ENCODE data around the gene DDX21. TPM values are rescaled to one million over a fixed set of nuclear protein-coding genes. Genes with fewer than 3 reads are reported as not detected.

DDX21 gene
- total and polyA plus RNA-seq, 9 of the 15 experiments (the other 6 are each of a cell fraction or from before 2014, with no cell fraction given): 143 to 365 (median 281) TPM

DNA sequence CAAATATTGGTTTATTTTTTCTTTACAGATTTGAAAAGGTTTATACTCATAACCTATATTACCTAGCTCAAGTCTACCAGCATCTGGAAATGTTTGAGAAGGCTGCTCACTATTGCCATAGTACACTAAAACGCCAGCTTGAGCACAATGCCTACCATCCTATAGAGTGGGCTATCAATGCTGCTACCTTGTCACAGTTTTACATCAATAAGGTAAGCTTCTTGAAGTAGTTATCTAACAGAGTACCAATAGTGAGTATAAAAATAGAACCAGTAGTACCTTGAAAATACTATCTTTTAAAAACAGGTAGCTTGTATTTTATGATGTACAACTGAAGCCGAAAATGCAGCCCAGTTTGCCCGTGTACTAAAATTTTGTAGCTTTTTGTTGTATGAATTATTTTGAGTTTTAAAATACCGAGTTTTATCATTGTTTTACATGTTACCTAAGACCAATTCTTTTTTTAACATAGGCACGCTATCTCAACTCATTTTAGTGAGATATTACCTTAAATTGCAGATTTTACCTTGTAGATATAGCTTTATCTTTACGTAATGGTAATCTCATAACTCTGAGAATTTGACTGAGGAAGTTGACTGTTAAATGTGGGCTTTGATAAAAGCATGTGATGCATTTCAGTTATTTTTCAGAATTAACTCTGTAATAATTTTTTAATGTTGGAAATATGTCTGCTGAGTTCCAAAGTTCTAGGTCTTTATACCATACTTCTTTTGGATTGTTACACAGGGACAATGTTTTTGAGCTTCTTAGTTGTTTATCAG lies 49.9 kb downstream of the DDX21 start:
- Histone ChIP-seq H3K4me3 (no peak overlapping the region), H2AFZ (ENCODE audit: low read depth, low read length) (no peak overlapping the region), H3K9me3 (replicated peaks; ENCODE audit: control insufficient read depth, insufficient read depth, low read depth, low read length) (no peaks in the 10 kb centered on the region), H3K27me3 (ENCODE audit: control insufficient read depth in 2 of 2, insufficient read depth in 2 of 2, low read length in 2 of 2) (no peaks in the 10 kb centered on the region), H3K27ac (ENCODE audit: extremely low read depth, low read depth, low read length) (no peak overlapping the region), H3K36me3 (ENCODE audit: control insufficient read depth, insufficient read depth, low read length) (peaks cover 40% of the 10 kb centered on the region), H3K9me1 (ENCODE audit: control insufficient read depth, insufficient read depth, low read length) (no peaks in the 10 kb centered on the region), H3K4me1 (replicated peaks in 1 of 2; ENCODE audit: control insufficient read depth in 2 of 2, insufficient read depth in 2 of 2, low read length in 2 of 2) (no peaks in the 10 kb centered on the region), H4K20me1 (replicated peaks; ENCODE audit: control insufficient read depth, insufficient read depth, low read length) (no peaks in the 10 kb centered on the region), H3K79me2 (ENCODE audit: control insufficient read depth, insufficient read depth, low read length) (no peaks in the 10 kb centered on the region), H3K9ac (ENCODE audit: insufficient read depth in 1 of 2, low read depth in 2 of 2, low read length in 2 of 2) (no peak overlapping the region), H3K4me2 (ENCODE audit: insufficient read depth, low read length) (no peak overlapping the region)
- ATAC-seq (no peak), FAIRE-seq (no peak), DNase-seq (ENCODE audit: extremely low read depth in 1 of 4, low spot score in 3 of 4) (no peak)
- ChIA-PET CTCF (ENCODE audit: low intra/inter-chr PET ratio) (interaction anchor here (0.7 to 6.2 kb wide), 4 partner anchors 87 to 407 kb away, joined by 3 to 84 read pairs (median 14); partner anchors contain the start of gene VPS26A), POLR2A (interaction anchor here (0.6 to 1.9 kb wide), 4 partner anchors 9 to 171 kb away, joined by 3 to 15 read pairs (median 5); no protein-coding TSS in a partner anchor)
- BruUV-seq (replicated peaks): no TSS peak
- in situ Hi-C loops (cut with MboI) (no loop called here), intact Hi-C loops (cut with micrococcal nuclease) (loop anchor here (1.0 to 5.0 kb wide), 4 partner anchors 87 to 406 kb away; no protein-coding TSS in a partner anchor)
- WGBS (ENCODE audit: insufficient coverage, low coverage, missing lambda C conversion rate): 74% methylated on average over 6 of the region's 6 CpGs
- no peak for TF ChIP-seq ELF1 (tag; IDR thresholded peaks at IDR 0.05)
- TF ChIP-seq RBM22 (IDR thresholded peaks at IDR 0.05; ENCODE audit: low read depth, low read length, poor library complexity, severe bottlenecking): no peak
- TF ChIP-seq GABPB1 (CRISPR knock-in tag; IDR thresholded peaks at IDR 0.05): no peak

GRCh38 chr10:69007260-69007659 lies 51.3 kb downstream of the DDX21 start:
- H3K4me3 ChIP-seq: no peak overlapping the region
- no peak overlapping the region for H2AFZ ChIP-seq (ENCODE audit: low read depth, low read length)
- no peaks in the 10 kb centered on the region for H3K4me1 ChIP-seq (replicated peaks in 1 of 2; ENCODE audit: control insufficient read depth in 2 of 2, insufficient read depth in 2 of 2, low read length in 2 of 2)
- 77% methylated on average over 3 of the region's 3 CpGs for WGBS (ENCODE audit: insufficient coverage, low coverage, missing lambda C conversion rate)
- CTCF ChIA-PET (ENCODE audit: low intra/inter-chr PET ratio): interaction anchor here (6.2 kb wide), 1 partner anchor 86 kb away, joined by 84 read pairs; no protein-coding TSS in a partner anchor
- H3K9me1 ChIP-seq (ENCODE audit: control insufficient read depth, insufficient read depth, low read length): no peaks in the 10 kb centered on the region
- intact Hi-C loops (cut with micrococcal nuclease): loop anchor here (5.0 kb wide), 2 partner anchors 385 to 405 kb away; no protein-coding TSS in a partner anchor
- POLR2A ChIA-PET: interaction anchor here (1.2 kb wide), 1 partner anchor 13 kb away, joined by 4 read pairs; no protein-coding TSS in a partner anchor
- no peaks in the 10 kb centered on the region for H3K79me2 ChIP-seq (ENCODE audit: control insufficient read depth, insufficient read depth, low read length)
- no peak for ATAC-seq
- in situ Hi-C loops (cut with MboI): no loop called here
- no peaks in the 10 kb centered on the region for H4K20me1 ChIP-seq (replicated peaks; ENCODE audit: control insufficient read depth, insufficient read depth, low read length)
- no peak overlapping the region for H3K27ac ChIP-seq (ENCODE audit: extremely low read depth, low read depth, low read length)
- no peak overlapping the region for H3K4me2 ChIP-seq (ENCODE audit: insufficient read depth, low read length)
- no peaks in the 10 kb centered on the region for H3K9me3 ChIP-seq (replicated peaks; ENCODE audit: control insufficient read depth, insufficient read depth, low read depth, low read length)
- no peak for DNase-seq (ENCODE audit: extremely low read depth in 1 of 4, low spot score in 3 of 4)
- H3K27me3 ChIP-seq (ENCODE audit: control insufficient read depth in 2 of 2, insufficient read depth in 2 of 2, low read length in 2 of 2): no peaks in the 10 kb centered on the region
- FAIRE-seq: no peak
- H3K9ac ChIP-seq (ENCODE audit: insufficient read depth in 1 of 2, low read depth in 2 of 2, low read length in 2 of 2): no peak overlapping the region
- H3K36me3 ChIP-seq (ENCODE audit: control insufficient read depth, insufficient read depth, low read length): peaks cover 41% of the 10 kb centered on the region
- BruUV-seq (replicated peaks): no TSS peak
- TF ChIP-seq, protein P1, sequence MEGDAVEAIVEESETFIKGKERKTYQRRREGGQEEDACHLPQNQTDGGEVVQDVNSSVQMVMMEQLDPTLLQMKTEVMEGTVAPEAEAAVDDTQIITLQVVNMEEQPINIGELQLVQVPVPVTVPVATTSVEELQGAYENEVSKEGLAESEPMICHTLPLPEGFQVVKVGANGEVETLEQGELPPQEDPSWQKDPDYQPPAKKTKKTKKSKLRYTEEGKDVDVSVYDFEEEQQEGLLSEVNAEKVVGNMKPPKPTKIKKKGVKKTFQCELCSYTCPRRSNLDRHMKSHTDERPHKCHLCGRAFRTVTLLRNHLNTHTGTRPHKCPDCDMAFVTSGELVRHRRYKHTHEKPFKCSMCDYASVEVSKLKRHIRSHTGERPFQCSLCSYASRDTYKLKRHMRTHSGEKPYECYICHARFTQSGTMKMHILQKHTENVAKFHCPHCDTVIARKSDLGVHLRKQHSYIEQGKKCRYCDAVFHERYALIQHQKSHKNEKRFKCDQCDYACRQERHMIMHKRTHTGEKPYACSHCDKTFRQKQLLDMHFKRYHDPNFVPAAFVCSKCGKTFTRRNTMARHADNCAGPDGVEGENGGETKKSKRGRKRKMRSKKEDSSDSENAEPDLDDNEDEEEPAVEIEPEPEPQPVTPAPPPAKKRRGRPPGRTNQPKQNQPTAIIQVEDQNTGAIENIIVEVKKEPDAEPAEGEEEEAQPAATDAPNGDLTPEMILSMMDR (IDR thresholded peaks at IDR 0.05 in 2 of 3, conservative IDR thresholded peaks at IDR 0.05 in 1 of 3; ENCODE audit: insufficient read depth in 2 of 3, low read depth in 1 of 3, low read length in 3 of 3): peak in 1 of 3 experiments; percentile 37; a peak in 2 of 6 replicates
- peak; percentile 28 to 34; a peak in 2 of 4 replicates for TF ChIP-seq RAD21 (CRISPR knock-in tag; conservative IDR thresholded peaks at IDR 0.05 in 1 of 2, IDR thresholded peaks at IDR 0.05 in 1 of 2)
- TF ChIP-seq BRD9 (IDR thresholded peaks at IDR 0.05; ENCODE audit: low read depth, partially characterized antibody): no peak

Data from K562 (cell line).